Right lung (tissue), 5 donors: ENCODE data around the gene ST8SIA5. TPM values are rescaled to one million over a fixed set of nuclear protein-coding genes. Genes with fewer than 3 reads are reported as not detected.

Experiments
- DNase-seq, 2 donors: peaks; one replicate each; pipeline ENCODE4 v3.0.0-alpha.2; 2013
- polyA plus RNA-seq, 5 donors: library from polyadenylated mRNA; unstranded; fragments of 120-200 nt; gene quantifications; one replicate each; pipeline versions ENCODE4 v1.2.1 to v1.2.3, GENCODE V29; 2013; ENCODE audit warnings: inconsistent platforms in 1 of 5, low replicate concordance in 1 of 5; ENCODE audit not compliant: insufficient read length in 5 of 5, insufficient read depth in 1 of 5

Gene ST8SIA5
- polyA plus RNA-seq, 5 donors = 0.05 to 0.77 (median 0.34) TPM

DNA sequence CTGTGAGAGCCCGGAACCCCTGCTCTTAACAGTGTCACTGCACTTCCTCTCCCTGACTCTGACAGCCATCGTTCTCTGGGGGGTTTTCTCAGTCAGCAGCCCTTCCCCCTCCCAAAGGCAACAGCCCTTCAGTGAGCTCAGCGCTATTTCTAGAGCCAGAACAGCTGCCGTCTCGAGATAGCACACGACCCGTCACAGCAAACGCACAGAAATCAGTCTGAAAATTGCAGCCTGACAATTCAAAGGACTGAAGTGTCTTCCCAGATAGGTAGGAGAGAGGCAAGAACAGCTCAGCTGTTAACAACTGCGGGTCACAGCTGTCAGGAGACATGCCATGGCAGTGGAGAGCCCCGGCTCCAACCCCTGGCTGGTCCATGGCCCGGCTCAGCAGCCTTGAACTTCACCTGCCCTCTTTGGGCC, 45.4 kb downstream of the ST8SIA5 start:
- peak in 1 of 2 donors; percentile 8 for DNase-seq

DNA sequence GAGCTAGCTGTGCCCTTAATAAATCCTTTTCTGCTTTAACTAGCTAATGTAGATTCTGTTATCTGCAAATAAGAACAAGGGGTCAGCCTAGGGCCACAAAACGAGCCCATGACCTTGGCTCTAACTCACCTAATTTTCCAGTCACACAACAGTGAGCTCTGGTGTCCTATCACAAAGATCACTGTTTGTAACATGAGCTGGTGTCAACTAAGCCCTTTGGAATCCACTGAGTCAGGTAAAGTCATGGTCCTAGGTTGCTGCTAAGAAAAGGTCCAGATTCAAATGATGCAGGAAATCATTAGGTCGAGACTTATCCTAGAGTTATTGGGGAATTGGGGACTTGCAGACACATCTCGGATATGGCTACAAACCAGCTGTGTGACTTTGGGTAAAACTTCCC, 49.9 kb downstream of the ST8SIA5 start:
- no peak for DNase-seq

DNA sequence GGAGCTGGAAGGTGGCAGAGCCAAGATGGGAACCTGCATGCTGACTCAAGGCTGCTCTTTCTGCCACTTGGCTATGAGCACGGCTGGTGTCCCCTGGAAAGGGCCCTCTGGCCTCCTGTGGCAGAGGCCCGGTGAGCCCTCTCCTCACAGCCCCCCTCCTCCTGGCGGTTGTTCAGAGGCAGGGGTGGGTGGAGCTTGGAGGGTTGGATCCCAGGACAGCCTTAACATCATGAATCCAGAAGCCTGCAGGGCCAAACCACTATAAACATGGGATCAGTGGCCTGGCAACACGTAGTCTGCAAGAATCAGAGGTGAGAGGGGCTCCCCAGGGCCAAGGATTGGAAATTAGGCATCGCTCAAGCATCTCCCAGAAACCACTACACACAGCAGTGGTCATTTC, 51.3 kb downstream of the ST8SIA5 start:
- no peak for DNase-seq

DNA sequence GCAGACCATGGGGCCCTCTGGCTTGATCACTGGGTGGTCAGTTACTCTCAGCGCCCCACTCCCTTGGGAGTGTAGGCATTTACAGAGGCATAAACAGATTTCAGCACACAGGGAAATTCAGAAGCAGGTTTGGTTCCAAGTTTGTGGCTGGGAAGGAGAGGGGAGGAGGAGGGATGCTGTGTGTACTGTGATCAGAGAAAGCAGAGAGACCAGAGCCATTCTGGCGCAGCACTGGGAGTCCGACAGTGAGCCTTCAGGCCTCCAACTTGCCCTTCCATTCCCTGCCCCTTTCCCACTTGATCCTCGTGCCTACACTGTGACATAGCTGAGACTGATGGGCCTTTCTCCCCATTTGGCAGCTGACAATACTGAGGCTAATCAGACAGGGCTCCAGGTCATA, 52.0 kb downstream of the ST8SIA5 start:
- DNase-seq = no peak

DNA sequence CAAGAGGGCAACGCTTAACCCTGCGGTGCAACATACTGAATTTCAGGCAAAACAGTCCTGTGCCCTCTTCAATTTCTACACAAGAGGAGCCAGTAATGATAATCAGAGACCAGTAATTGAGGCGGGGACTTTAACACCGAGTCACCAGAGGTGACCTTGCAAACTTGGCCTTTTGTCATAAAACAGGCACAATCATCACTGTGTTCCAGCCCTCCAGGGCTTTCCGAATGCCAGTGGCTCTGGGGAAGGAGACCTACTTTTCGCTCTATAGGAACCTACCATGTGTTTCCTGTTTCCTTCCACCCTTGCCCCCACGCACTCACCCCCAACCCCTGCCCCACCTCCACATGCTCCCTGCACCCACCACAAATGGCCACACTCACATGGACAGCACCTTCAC, 52.7 kb downstream of the ST8SIA5 start:
- no peak for DNase-seq

DNA sequence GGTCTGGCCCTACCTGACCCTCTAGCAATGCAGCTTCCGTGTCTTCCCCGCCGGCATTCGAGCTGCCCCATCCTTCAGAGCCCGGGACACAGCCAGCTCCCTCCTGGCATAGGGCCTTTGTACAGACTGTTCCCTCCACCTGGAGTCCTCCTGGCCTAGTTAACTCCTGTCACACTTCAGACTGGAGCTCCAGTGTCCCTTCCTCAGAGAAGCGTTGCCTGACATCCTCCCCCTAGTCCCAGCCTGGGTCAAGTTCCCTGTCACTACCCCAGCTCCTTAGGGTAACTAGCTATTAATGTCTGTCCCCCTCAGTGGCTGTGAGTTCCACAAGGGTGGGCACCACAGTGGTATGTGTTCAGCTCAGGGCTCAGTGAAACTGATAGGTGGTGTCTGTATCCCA, 54.4 kb downstream of the ST8SIA5 start:
- DNase-seq = no peak

DNA sequence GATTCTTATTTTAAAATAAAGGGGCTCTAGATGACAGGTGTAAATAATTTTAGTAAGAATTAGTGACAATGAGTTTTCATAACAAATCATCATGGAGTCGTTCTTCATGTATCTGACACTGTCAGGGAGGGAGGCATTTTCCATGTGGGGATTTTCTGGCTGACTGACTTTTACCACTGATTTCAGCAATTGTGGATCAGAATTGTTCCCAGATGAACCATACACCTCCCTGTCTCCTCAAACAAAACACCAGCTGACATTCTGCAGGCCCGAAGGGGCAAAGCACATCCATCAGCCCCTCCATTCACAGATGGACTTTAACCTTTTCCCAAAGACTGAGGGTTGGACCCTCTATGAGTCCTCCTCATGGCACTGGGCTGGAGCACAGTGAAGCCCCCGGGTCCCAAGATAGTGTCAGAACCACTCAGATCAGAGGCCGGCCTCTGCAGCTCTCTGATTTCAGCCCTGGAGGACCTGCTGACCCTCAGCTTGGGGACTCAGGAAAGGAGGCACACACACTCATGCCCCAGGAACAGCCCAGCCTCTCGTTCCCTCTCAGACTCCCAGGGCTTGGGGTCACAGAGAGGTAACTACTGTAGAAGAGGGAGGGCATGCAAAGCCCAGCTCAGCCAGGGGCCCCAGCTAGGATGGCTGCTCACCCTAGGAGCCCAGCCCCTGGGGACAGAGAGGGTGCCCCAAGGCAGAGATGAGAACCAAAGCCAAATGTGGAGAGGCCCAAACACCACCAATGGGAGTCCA, 56.6 kb downstream of the ST8SIA5 start:
- DNase-seq = no peak

DNA sequence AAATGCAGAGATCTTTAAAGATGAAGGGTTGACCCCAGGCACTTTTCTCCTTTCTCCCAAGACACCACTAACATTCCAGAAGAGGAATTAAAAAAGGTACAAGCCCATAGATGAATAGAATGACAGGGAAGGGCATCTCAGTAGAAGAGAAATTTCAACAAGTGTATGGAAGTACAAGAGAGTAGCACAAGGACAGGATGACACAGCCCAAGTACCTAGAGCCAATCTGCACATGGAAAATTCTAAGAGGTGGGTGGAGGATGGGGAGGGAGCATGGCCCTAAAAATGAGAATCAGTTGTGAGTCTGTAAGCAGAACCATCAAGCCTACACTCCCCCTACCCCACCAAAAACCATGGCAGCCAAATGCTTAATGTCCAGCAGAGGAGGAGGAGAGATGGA, 60.2 kb downstream of the ST8SIA5 start:
- DNase-seq = no peak

DNA sequence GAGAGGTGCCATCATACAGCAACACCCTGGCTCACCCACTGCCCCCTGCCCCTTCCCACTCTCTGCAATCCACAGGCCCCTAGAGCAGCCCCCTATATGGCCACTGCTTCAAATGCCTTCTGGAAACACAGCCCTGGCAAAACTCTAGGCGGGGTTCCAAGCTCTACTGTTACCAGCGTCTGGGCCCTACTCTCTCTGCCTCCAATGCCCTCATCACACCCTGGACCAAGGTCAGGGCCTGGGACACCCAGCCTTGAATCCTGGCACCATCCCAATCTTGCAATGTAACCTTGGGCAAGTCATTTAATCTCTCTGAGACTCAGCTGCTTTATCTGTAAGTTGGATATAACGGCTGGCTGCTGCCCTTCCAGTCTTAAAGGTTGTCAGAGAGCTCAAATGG, 60.6 kb downstream of the ST8SIA5 start:
- DNase-seq = no peak

DNA sequence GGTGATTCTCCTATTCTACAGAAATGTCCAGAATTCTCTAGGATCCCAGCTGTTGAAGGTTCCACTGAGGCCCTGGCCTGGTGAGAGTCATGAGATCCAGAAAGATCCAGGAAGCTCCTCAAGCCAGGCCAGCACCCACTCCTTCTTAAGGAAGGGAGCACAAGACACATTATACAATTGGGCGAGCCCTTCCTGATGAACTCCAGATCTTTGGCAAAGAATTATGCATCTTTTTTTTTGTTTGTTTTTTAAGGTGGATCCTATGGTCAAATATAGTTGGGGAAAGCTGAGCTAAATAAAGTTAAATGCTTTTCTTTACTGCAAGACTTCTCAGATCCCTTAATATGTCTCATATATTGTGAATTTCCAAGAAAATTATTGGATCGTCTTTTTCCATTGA, 62.9 kb downstream of the ST8SIA5 start:
- no peak for DNase-seq

DNA sequence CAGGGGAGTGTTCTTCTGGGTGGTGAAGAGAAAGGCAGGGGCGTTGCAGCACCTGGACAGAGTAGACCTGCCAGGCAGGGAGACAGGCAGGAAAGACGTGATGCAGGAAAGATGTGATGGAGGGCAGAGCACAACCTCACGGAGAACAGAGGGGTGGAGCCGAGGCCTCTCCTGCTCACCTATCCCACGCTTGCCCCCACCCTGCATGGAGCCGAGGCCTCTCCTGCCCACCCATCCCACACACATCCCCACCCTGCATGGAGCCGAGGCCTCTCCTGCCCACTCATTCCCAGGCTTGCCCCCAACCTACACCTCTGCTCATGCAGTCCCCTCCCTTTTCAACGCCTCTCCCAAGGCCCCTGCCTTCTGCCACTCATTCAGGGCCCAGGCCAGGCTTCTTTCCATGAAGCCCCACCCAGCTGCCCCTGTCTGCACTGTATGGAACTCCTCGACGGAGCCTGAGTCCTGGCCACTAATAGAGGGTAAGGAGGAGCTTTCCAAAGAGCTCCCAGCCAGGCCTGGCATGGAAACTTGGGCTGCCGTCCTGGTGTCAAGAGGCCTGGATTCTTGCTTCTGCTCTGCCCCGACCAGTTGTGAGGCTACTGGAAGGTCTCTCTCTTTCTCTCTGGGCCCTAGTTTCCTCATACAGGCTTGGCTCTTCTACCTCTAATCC, 67.9 kb downstream of the ST8SIA5 start:
- DNase-seq = no peak

DNA sequence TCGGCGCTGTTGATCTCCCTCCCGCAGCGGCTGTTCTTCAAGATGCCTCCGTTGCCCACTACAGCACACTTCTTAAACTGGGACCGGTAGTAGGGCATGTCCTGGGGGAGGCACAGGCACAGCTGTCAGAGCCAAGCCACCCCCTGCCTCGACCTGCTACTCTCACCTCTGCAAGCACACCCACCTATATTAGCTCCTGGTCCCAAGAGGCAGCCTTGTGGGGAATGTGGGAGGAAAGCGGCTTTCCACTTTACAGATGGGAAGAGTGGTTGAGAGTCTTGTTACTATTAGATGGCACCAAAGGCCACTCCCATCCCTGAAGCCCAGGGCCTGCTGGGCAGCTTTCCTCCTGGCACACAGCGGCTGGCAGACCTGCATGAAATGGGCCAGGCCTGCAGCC, 70.7 kb downstream of the ST8SIA5 start:
- no peak for DNase-seq

DNA sequence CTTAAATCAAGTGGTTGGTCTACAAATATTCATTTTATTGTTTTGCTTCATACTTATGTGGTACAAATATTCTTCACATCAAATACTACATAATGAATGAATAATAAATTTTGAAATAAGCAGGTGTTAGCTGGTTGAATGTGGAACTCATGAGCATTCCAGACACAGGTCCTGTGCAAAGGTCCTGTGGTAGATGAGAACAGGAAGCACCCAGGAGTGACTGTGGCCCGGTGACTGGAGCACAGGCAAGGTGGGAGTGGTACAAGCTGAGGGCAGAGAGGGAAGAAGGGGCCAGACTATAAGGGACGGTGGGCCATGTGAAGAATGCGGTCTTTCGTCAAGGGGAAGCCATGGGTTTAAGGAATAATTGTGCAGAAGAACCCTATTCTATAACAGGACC, 73.6 kb downstream of the ST8SIA5 start:
- no peak for DNase-seq

DNA sequence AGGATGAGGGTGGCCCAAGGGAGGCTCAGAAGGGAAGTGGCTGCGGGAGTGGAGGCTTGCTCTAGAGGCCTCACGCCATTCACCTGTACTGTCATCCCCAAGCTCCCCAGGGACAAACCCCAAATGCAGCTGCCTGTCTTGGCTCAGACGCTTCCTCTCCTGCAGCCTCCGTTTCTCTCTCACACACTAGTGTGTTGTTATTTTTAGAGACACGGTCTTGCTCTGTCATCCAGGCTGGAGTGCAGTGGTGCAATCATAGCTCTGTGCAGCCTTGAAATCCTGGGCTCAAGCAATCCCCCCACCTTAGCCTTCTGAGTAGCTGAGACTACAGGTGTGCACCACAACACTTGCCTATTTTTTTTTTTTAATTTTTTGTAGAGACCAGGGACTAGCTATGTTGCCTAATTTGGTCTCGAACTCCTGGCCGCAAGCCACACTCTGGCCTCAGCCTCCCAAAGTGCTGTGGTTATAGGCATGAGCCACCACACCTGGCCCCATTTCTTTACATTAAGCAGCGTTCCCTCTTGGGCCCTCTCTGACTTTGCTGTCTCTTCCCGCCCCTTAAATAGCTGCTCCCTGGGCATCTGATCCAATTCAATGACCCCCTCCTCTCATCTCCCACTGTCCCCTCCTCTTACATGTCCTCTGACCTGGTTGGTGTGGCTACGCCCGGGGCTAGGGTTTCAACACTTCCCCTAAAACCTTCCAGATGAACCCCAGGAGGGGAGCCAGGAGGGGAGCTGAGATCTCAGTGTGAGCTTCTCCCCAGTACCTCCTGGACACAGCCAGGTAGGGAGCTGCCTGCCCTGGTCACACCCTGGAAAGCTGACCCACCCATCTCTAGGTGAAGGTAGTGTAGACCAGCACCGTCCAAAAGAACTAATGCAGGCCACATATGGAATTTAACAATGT, 75.8 kb downstream of the ST8SIA5 start:
- no peak for DNase-seq

DNA sequence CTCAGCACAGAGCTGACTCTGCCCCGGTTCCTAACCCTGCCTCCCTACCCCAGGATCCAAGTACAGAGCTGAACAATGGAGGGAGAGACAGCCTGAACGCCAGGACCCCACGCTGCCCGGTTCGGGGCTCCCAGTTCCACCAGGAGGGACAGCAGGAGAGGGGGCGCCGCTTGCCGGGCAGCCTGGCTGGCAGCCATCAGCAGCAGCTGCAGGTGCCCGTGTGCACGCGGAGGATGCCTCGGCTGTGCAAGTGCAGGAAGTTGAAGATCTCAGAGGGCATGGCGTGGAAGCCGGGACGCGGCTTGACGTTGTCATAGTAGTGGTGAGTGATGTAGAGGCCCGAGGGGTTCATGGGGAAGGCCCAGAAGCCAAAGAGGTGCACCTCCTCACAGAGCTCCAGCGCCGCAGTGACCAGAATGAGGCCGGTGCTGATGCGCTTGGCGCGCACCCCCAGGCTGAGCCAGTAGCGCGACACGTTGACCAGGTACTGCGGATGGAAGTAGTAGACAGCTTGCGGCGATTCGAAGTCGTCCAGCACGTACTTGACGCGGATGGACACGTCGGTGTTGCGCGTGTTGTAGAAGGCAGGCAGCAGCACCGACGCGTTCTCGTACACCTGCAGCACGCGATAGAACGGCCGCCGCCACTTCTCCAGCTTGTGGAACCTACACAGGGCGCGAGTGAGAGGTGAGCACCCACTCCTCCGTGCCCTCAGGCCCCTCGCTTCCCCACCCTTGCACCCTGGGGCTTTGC, 76.8 kb downstream of the ST8SIA5 start:
- DNase-seq = no peak

DNA sequence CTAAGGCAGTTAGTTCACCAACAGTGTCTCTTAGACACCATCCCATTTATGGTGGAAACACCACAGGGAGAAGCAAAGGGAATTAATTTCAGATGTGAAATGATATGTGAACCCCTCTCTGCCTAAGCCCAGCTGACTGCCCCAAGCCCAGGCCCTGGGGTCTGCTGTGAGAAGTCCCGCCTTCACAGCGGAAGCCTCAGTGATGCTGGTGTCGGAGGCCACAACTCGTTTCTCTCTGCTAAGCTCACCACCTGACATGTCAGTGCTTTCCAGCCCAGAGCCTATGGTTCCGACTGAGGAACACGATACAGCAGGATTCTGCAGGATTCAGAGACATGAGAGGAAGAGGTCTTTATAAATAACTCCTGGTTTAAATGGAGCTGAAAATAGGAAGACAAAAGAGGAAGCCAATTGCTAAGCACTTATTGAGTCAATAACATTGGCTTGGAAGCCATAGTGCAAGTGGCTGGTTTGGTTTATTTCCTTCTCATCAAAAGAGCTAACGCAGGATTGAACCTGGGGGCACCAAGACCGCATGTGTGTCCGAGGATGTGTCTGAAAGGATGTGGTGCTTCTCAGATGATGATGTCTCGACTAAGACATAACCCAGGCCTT, 78.0 kb downstream of the ST8SIA5 start:
- no peak for DNase-seq

DNA sequence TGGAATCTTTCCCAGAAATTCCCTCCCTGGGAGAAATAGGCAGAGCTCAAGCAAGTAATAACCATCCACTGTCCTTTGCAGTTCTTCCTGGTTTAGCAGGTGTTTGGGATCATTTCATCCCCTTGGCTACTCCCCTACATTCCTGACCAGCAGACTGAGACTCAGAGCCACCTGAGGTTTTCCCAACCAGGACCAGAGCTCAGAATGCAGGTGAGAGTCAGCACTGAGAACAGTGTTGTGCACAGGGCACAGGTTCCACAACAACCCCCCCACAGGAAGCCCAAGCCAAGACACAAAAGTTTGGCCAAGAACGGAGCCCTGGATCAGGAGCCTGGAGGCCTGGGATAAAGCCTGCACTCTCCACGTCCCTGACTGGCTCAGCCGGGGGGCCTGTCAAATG, 78.8 kb downstream of the ST8SIA5 start:
- DNase-seq = no peak

DNA sequence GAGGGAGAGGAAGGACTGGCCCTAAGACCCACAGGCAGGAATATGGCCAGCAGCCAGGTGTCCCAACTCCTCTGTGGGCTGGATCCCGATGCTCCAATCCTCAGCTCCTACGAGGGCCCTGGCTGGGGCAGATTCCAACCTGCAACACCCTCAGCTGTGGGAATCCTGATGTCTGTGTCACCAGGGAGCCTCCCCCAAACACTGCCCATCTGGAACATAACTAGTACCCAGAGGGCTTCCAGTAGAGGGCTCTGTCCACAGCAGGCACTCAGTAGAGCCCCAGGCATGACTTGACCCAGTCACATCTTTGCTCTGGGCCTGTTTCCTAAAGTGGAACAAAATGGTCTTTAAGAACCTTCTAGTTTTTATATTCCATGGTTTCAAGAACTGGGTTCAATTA, 79.2 kb downstream of the ST8SIA5 start:
- no peak for DNase-seq

DNA sequence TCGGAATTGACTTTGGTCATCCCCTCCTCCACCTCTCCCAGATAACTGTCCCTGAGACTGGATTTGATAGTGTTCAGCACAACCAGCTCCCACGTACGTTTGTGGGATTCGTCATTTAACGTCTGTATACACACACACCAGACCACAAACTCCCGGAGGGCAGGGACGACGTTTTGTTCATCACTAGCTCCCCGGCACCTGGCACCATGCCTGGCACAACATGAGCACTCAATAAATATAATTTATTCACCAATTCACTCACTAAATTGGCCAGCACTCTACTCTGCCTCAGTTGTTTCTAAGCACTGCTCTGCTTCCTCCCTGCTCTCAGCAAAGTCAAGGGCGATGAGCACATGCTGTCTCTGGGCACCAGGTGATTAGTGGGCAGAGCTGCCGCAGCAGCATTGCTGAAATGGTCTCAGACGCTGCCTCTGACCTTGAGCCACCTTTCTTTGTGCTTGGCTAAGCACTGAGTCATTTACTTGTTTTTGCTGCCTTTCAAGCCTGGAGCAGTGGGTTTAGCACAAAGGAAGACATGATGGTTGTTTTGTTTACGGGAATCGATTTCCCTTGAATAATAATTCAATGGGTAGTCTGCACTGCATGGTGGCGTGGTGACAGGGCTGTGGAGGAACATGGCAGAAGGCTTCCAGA, 80.5 kb downstream of the ST8SIA5 start:
- no peak for DNase-seq

DNA sequence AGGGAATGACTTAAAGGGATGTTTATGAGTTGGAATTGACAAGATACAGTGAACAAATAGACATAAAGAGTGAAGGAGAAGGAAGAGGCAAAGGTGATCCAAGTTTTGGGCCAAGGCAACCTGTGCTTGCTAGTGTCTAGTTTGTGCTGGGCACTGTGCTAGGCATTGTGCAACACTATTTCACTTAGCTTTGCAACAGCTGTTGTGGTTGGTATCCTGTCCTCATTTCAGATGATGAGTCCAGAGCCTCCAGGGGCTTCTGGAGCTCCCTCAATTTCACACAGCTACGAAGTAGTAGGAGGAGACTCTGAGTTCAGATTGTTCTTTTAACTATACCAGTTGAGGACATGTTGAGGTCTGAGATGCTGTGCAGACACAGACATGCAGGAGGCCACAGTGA, 81.7 kb downstream of the ST8SIA5 start:
- no peak for DNase-seq
